Parathyroid adenoma (tissue), 2 donors: ENCODE measurements around the gene WWOX.

Experiments used
- H2AFZ ChIP-seq: fragments of 300-600 bp; sonication (generic); one replicate; pipeline ENCODE4 v1.7.0; 2017; ENCODE audit warnings: antibody characterized with exemption, mild to moderate bottlenecking
- H3K27ac ChIP-seq: fragments of 300-600 bp; sonication (generic); one replicate; pipeline ENCODE4 v1.7.0; 2017
- H3K27me3 ChIP-seq: fragments of 300-600 bp; sonication (generic); one replicate; pipeline ENCODE4 v1.7.0; 2017; ENCODE audit warnings: low read length; ENCODE audit not compliant: control insufficient read depth, insufficient read depth
- H3K36me3 ChIP-seq: fragments of 300-600 bp; sonication (generic); one replicate; pipeline ENCODE4 v1.7.0; 2017; ENCODE audit warnings: low read length; ENCODE audit not compliant: control insufficient read depth, insufficient read depth
- H3K4me1 ChIP-seq: fragments of 300-600 bp; sonication (generic); one replicate; pipeline ENCODE4 v1.7.0; 2017; ENCODE audit warnings: control low read depth
- H3K4me2 ChIP-seq: fragments of 300-600 bp; sonication (generic); one replicate; pipeline ENCODE4 v1.7.0; 2017; ENCODE audit warnings: low read length
- H3K4me3 ChIP-seq: fragments of 300-600 bp; sonication (generic); one replicate; pipeline ENCODE4 v1.7.0; 2017; ENCODE audit warnings: low read depth, low read length
- H3K79me2 ChIP-seq: fragments of 300-600 bp; sonication (generic); one replicate; pipeline ENCODE4 v1.7.0; 2017; ENCODE audit warnings: control low read depth
- H3K9ac ChIP-seq: fragments of 300-600 bp; sonication (generic); one replicate; pipeline ENCODE4 v1.7.0; 2017; ENCODE audit warnings: mild to moderate bottlenecking
- H3K9me3 ChIP-seq: fragments of 300-600 bp; sonication (generic); one replicate; pipeline ENCODE4 v1.7.0; 2017; ENCODE audit warnings: low read length; ENCODE audit not compliant: control insufficient read depth
- TF ChIP-seq, protein P1 (sequence below): fragments of 300-600 bp; sonication (generic); IDR thresholded peaks from one replicate; pipeline ENCODE4 v1.7.0; 2017; ENCODE audit warnings: antibody characterized with exemption, mild to moderate bottlenecking
- donor health status: primary hyperparathyroidism.

WWOX gene

DNA sequence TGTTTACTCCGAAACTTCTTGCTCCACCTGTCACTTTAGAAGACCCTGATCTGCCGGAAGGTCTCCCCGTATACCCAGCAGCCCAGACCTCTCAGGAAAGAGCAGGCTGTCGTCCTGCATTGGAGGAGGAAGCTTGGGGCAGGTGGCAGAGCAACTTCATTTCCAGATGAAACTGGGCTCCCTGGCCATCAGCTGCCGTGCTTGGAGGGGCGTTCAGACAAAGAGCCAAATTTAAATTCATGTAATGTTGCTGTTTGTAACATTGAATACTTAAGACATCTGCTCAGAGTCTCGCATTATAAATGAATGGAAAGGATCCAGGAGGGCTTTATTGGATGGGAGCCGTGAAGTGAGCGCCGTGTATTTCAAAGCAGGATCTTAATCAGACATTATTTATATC, 872.6 kb downstream of the WWOX start:
- Histone ChIP-seq H3K36me3 (no peaks in the 10 kb centered on the region), H3K9me3 (no peaks in the 10 kb centered on the region), H3K27me3 (no peaks in the 10 kb centered on the region), H3K27ac (no peak overlapping the region), H2AFZ (no peak overlapping the region), H3K4me3 (no peak overlapping the region), H3K4me2 (no peak overlapping the region), H3K9ac (no peak overlapping the region), H3K4me1 (no peaks in the 10 kb centered on the region), H3K79me2 (no peaks in the 10 kb centered on the region)
- TF ChIP-seq, protein P1, sequence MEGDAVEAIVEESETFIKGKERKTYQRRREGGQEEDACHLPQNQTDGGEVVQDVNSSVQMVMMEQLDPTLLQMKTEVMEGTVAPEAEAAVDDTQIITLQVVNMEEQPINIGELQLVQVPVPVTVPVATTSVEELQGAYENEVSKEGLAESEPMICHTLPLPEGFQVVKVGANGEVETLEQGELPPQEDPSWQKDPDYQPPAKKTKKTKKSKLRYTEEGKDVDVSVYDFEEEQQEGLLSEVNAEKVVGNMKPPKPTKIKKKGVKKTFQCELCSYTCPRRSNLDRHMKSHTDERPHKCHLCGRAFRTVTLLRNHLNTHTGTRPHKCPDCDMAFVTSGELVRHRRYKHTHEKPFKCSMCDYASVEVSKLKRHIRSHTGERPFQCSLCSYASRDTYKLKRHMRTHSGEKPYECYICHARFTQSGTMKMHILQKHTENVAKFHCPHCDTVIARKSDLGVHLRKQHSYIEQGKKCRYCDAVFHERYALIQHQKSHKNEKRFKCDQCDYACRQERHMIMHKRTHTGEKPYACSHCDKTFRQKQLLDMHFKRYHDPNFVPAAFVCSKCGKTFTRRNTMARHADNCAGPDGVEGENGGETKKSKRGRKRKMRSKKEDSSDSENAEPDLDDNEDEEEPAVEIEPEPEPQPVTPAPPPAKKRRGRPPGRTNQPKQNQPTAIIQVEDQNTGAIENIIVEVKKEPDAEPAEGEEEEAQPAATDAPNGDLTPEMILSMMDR, result no peak

DNA sequence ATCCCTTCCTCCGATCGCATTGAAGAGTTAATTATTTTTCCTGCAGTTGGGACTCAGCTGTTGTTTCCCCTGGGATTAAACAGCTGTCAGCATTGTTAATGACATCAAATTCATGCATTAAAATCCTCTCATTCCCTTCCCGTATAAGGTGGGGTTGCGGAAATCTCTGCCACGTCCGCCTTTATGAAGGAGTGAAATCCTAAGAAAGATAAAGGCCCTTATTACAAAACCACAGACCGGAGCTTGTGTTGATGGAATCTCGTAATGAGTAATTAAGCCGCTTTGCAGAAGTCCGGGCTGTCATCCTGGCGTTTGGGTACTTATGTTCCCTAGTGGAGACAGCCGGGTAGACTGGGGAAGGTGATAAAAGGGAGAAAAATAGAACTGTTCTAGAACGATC, 873.5 kb downstream of the WWOX start:
- Histone ChIP-seq H2AFZ (no peak overlapping the region), H3K4me1 (no peaks in the 10 kb centered on the region), H3K9ac (no peak overlapping the region), H3K9me3 (no peaks in the 10 kb centered on the region), H3K27ac (no peak overlapping the region), H3K36me3 (no peaks in the 10 kb centered on the region), H3K4me2 (no peak overlapping the region), H3K4me3 (no peak overlapping the region), H3K27me3 (no peaks in the 10 kb centered on the region), H3K79me2 (no peaks in the 10 kb centered on the region)
- TF ChIP-seq, protein P1, result no peak

DNA sequence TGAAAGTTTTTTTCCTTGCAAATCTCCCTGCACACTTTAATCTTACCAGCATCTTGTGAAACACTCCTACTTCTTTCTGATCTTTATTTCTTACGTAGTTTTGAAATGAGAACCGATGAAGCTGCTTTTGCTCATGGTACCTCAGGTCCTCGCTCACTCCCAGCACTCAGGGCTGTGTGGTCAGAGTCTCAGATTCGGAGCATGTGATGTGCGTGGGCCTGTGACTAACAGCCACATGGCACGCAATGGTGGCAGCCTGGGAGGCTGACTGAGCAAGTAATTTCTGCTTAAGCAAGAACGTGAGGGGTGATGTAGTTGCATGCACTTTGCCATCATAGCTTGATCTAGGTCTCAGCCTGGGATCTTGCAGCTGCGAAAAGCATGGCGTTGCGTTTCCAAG, 876.8 kb downstream of the WWOX start:
- no peaks in the 10 kb centered on the region for H3K9me3 ChIP-seq
- no peaks in the 10 kb centered on the region for H3K36me3 ChIP-seq
- H3K27me3 ChIP-seq, result no peaks in the 10 kb centered on the region
- H2AFZ ChIP-seq, result no peak overlapping the region
- H3K4me3 ChIP-seq, result no peak overlapping the region
- no peaks in the 10 kb centered on the region for H3K4me1 ChIP-seq
- H3K4me2 ChIP-seq, result no peak overlapping the region
- H3K9ac ChIP-seq, result no peak overlapping the region
- H3K27ac ChIP-seq, result no peak overlapping the region
- no peaks in the 10 kb centered on the region for H3K79me2 ChIP-seq
- TF ChIP-seq, protein P1, result no peak

DNA sequence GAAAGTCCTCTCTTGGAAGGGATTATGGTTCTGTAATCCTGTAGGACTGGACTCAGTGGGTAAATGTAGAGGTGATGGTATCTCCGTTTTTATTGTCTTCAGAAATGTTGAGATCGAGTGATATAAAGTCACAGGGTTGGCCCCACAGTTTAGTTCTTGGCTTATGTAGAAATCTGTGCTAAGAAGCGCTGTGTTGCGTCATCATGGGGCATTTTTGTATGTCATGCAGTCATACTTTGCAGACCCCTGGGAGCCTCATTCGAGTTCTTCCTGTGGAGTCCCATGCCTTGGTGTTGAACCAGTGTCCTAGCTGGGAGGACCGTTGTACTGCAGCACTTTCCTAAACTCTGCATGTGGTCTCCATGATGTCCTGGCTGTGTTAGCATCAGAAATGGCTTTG, 881.4 kb downstream of the WWOX start:
- Histone ChIP-seq H3K4me1 (no peaks in the 10 kb centered on the region), H3K36me3 (no peaks in the 10 kb centered on the region), H3K27ac (no peak overlapping the region), H3K9me3 (no peaks in the 10 kb centered on the region), H2AFZ (no peak overlapping the region), H3K9ac (no peak overlapping the region), H3K4me2 (no peak overlapping the region), H3K79me2 (no peaks in the 10 kb centered on the region), H3K4me3 (no peak overlapping the region), H3K27me3 (no peaks in the 10 kb centered on the region)
- TF ChIP-seq, protein P1, result no peak

DNA sequence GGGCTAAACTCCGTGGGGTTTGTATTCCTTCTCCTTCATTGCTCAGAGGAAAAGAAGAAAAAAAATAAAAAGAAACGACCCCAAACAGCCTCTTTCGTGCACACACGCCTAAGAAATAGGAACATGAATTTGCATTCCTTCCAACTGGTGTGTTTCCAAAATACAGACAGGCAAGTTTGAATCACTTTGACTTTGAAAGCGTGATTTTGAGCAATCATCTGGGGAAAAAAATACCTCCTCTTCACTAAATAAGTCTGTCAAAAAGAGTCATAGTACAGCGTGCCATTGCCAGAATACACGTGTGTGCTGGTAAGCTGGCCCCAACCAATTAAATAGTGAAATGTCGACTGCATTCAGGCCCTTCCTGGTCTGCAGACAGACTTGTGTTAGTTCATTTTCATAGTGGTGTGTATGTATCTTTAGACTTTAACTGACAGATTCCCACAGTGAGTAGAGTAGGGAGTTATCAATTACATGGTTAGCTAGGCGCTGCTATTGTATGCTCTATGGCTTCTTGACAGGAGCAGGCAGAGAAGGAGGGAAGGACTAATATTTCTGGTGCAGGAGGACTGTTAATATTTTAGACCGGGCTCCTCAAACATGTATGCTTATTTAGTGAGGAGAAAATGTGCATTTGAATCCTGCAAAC, 882.8 kb downstream of the WWOX start:
- Histone ChIP-seq H3K27me3 (no peaks in the 10 kb centered on the region), H3K4me3 (no peak overlapping the region), H3K4me2 (no peak overlapping the region), H3K27ac (no peak overlapping the region), H2AFZ (no peak overlapping the region), H3K9me3 (no peaks in the 10 kb centered on the region), H3K4me1 (no peaks in the 10 kb centered on the region), H3K79me2 (no peaks in the 10 kb centered on the region), H3K36me3 (no peaks in the 10 kb centered on the region), H3K9ac (no peak overlapping the region)
- TF ChIP-seq, protein P1, result no peak
